SW480 (cell line): ENCODE results near the gene TPCN1.

Experiments
- DNase-seq: peaks from one replicate; pipeline ENCODE4 v3.0.0-alpha.2; 2016; ENCODE audit warnings: low spot score

TPCN1 gene

DNA sequence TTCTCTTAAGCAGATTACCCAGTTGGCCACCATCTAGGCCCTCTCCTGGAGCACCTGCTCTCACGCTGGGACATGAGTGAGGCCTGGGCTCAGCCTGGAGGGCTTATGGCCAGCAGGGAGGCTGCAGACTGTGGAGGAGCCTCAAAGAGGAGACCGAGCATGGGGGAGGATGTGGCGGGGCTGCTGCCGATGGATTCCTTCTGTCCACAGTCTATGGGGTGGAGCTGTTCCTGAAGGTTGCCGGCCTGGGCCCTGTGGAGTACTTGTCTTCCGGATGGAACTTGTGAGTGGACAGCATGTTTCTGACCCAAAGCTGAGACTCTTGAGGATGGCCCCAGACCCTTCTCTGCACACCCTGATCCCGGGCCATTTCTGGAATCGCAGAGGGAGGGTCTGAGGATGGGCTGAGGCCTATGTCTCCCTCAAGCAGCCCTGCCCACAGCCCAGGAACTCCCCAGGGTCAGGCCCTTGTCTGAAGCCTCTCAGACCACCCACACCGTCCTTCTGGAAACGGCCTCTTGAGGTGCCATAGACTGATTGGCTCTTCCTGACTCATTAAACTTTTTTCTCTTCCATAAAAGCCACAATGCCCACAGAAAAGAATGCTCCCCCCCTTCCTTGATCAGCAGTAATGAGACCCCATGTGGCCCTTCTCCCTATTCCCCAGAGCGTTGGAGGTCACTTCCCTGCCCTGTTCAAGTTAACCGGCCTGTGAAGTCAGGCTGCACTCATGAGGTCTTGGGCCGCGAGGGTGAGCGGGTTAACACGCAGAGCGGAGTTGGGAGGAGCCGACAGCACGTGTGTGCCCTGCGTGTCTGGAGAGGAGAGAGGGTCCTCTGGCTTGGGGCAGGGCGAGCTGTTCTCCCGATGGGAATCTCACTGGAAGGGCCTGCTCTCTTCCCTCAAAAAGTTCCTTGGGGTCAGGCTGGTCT lies 64.7 kb downstream of the TPCN1 start:
- DNase-seq = no peak

DNA sequence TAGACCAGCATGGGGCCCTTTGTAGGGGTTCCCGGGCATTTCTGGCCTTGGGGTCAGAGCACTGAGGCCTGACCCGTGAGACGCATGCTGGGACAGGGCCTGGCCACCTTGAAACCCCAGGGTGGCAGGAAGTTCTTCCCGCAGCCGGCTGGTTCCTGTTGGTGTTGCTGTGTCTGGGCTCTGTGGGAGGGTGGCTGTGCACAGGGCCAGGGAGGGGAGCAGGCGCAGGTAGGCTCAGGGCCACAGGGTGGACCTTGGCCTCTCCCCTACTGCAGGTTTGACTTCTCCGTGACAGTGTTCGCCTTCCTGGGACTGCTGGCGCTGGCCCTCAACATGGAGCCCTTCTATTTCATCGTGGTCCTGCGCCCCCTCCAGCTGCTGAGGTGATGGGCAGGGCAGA lies 65.4 kb downstream of the TPCN1 start:
- DNase-seq = no peak

DNA sequence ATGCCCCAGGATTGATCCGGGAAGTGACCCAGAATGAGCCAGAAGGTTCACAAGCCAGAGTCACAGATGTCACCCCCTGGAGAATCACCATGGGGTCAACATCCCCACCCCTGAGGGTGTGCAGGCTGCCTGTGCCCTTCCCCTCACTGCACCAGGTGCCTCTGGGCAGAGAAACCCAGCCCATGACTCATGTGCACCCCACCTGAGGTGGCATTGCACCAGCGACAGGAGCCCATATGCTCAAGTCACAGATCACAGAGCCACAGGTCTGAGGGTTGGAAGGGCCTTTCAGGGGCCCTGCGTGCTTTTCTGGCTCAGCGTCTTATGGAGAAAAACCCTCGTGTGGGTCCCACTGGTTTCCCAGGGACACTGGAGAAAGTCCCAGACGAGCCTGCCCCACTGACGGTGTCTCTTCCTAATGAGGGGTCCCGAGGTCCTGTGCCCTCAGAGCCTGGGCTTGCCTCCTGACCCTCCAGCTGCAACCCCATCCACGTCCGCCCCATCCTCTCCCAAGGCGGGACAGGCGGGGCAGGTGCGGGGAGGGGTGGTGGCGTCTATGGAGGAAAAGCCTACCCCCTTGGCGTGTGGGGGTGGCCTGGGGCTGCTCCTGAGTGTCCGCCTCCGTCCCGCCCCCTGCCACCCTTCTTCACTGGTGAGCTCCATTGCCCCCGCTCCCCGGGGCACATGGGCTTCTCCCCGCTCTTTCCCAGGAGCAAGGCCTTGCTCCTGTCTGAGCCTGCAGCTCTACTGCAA lies 66.1 kb downstream of the TPCN1 start:
- no peak for DNase-seq

DNA sequence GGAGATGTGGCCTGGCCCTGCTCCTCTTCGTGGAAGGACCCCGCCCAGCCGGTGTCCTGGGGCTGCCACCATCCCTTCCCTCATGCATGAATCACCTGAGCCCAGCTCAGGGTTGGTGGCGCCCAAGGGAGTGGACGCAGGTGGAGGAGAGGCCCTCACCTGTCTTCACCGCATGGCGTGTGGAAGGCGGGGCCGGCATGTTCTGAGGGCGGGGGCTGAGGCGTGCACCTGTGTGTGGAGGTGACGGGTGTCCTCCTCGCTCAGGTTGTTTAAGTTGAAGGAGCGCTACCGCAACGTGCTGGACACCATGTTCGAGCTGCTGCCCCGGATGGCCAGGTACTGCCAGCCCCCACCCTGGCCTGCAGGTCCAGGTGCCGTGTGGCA lies 66.6 kb downstream of the TPCN1 start:
- DNase-seq = peak; percentile 16

DNA sequence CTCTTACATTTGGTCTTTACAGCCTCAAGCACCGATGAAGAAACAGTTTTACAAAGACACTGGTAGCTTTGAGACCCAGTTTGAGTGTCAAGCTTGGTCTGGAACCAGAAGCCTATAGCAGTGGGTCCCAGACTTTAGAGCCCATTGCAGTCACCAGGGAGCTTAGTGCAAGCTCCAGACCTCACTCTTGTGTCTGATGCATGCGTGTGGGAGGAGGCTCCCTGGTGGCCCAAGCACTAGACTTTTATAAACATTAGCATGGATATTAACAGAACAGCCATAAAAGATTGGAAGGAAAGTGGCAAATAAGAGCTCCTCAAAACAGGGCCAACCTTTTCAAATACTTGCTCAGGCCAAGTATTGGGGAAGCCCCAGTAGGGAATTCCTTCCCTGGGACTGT lies 68.1 kb downstream of the TPCN1 start:
- DNase-seq = no peak

DNA sequence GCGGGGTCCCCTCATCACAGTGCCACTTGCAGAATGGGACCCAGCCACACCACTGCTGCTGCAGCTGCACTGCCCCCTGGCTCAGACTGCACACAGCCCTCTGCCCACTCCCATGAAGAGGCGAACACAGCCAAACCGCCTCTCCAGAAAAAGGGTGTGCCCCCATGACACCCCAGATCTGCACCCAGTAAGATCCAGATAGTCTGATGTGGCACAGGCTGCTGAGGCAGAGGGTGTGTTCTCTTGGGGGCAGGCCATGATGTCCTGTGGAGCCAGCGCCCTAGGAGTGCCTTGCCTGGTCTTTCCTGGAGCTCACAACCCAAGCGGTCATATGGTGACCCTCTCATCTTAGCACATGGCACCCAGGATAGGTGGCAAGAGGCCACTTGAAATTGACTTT lies 69.2 kb downstream of the TPCN1 start:
- no peak for DNase-seq

DNA sequence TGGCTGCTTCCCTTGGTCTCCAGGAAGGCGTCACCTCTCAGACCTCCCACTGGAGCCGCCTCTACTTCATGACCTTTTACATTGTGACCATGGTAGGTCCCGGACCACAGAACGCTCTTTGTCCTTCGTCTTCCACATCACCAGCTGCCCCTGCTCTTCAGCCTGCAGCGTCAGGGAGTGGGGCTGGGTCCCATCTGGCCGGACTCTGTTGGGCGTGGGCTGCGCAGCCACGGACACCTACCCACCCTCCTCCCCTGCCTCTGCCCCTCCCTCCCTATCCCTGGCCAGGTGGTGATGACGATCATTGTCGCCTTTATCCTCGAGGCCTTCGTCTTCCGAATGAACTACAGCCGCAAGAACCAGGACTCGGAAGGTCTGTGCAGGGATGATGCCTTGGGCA lies 70.3 kb downstream of the TPCN1 start:
- no peak for DNase-seq

DNA sequence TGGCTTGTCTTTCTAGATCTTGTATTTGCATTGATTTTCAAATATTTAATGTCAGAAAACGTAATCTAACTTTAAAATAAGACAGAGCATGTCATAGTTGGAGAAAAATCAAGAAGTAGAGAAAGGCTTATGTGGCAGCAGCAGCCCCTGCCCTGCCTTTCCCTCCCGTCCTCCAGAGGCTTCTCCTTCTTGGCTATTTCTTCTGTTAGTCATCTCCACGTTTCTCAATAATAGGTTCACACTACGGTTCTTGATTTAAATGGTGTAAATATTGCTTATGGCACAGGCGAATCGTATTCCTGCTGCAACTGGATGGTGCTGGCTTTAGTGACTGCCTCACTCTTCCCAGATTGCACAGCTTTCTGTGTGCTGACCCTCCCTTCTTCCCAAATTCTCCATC lies 70.8 kb downstream of the TPCN1 start:
- no peak for DNase-seq

DNA sequence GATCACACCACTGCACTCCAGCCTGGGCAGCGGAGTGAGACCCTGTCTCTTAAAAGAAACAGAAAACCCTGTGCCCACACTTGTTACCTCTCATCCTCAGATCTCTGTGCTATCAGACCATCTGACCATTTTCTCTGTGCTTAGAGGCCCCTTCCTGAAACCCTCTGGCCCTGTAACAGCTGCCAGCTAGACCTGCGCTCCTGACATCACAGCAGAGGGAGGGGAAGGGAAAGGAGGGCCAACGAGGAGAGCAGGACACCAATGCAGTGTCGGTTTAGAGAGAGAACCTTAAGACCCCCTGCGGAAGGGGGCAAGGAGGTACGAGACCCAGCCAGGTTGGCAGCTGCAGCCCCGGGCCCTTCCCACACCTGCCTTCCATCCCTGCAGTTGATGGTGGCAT lies 71.3 kb downstream of the TPCN1 start:
- DNase-seq = no peak

DNA sequence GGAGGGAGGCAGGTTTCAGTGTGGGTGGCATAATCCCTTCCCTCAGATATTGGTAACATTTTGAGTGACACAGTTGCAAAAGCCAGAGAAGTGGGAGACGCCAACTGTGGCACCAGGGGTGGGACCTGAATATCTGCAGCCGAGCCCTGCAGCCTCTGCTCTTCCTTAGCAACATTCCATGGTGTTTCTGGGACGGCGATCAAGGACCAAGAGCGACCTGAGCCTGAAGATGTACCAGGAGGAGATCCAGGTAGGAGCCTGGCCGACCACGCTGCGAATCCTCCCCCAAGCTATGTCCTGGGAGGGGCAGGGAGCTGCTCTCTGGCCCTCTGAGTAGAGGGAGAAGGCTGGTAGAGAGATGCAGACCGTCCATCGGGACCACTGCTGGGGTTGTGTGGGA lies 71.8 kb downstream of the TPCN1 start:
- DNase-seq = no peak

DNA sequence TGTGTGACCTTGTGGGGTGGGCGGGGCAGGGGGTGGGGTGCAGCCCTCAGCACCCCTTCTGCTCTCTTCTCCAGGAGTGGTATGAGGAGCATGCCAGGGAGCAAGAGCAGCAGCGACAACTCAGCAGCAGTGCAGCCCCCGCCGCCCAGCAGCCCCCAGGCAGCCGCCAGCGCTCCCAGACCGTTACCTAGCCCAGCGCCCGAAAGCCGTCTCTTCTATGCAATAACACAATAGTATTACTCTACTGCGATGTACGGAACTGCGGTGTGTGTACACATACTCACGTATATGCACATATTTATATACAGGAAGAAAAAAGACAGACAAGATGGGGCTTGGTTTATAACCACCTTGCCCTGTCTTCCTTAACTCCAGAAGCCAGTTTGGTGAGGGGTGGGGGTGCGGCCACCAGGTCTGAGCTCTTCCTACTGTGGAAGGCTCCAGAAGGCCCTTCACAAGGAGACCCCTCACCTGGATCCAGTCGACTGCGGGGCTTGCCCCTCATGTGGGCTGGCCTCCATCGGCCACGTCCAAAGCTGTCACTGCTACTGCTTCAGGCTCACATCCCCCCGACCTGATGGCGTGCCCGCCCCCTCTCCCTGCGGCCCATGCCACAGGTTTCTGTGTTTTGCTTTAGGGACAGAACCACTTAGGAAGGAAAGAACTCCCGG lies 74.8 kb downstream of the TPCN1 start:
- DNase-seq = no peak

DNA sequence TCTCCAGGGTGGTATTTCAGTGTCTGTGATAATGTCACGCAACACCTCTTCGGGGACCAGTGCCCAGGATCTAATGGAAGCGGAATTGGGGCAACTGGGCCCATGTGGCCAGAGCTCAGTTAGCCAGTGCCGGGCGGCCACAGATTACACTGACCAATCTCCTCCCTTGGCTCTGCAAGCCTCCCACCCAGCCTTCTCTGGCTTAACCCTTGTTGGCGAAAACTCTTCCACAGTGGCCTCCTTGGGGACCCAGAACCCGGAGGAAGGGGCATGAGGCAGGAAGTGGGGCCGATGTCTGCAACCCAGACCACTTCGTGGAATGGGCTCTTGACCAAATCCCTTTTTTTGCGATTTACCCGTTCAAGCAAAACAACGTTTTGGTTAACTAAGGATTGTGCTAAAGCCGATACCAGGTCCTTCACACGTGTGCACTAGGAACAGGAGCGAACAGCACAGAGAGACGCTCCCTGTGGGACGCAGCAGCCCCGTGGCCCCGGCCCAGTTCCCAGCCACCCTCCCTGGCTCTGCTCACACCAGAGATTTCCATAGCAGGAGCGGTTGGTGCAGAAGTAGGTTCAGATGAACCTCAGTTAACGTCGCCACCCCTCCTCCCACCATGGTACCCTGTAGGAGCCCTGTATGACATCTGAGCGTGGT lies 75.4 kb downstream of the TPCN1 start:
- no peak for DNase-seq

DNA sequence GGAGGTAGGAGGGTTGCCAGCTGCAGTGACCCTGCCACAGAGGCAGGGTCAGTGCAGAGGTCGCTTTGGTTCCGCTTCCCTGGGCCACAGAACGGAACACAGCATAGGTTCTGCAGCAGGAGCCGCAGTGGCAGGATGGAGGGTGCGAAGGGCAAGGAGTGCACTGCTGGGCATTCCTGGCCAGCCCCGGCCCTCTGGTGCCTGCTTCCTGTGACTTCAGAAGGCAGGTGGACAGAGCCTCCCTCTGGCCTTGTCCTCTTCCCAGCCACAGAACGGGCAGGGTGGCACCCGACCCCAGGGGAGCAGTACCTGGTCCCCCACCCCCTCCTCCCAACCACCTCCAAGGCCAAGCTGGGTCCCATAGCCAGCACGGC lies 75.9 kb downstream of the TPCN1 start:
- no peak for DNase-seq

DNA sequence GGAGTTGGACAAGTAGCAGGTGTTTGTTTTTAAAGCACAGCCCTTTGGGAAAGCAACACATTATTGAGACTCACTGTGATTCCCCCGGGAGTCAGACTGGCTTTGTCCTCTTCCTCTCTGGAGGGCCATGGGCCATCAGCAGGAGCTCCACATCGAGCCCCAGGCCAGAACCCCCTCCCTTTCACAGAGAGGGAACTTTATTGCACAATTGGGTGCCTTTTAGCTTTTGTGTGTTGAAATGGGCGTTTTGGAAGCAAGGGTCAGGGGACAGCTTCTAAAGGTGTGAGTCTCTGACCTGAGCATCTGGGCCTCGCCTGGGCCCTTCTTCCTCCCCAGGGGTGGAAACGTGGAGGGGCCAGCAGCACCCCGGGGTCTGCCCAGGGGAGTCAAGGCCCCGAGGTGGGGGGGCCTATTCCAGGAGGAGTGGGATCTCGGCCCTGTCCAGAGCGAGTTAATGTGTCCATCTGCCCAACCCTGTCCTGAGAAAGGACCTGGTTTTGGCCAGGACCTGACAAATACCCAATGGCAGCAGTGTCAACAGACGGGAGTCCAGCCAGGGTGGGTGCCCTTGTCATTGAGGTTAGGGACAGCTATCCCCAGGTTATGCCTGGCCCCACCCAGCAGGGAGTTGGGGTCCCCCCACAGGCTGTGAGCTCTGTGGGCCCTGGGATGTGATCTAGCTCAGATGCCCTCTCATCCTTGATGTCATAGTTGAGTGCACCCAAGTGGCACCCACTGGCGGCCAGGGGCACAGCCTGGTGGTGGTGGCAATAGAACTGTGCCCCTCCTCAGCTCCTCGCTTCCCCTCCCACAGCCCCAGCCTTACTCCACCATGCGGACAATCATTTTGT lies 76.6 kb downstream of the TPCN1 start:
- DNase-seq = no peak

DNA sequence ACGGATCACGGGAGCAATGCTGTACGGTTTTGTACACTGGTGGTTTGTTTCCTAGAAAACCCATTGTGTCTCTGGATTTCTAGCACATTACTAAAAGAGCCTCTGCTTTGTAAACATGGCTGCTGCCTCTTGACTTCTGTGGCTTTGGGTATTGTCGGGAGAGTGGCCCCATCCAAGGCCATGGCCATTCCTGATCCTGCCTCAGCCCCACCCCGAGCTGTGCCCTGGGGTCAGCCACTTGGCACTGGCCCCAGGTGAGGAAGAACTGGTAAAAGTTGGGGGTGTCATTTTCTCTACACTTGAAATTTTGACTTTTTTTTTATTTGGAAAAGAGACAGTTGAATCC lies 77.2 kb downstream of the TPCN1 start:
- no peak for DNase-seq

DNA sequence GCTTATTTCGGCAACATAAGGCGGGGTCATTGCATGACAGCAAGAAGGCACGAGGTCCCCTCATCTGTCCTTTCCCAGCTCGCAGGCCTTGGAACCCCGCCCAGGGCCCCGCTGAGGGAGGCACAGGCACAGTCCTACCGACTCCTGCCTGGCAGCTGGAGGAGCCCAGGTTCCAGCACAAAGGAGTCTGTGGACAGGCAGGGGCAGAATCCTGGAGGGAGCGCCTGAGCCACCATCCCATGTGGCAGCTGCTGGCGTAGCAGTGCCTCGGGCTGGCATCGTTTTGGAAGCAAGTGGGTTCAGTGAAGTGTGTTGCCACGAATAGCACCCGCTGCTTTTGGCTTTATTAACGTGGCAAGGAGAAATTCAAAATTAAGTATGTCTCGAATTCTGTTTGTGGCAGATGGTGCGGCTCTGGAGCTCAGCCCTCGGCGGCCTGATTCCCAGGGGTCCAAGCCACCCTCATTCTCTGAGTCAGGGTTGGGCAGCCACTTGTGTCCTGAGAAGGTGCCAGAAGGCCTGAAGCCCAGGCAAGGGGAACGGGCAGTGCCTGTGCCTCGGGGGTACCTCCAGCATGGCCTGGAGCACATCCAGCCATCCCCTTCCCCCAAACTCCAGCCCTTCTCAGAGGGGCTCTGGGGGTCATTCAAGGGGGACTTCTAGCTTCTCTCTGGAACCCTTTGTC lies 77.7 kb downstream of the TPCN1 start:
- DNase-seq = no peak

DNA sequence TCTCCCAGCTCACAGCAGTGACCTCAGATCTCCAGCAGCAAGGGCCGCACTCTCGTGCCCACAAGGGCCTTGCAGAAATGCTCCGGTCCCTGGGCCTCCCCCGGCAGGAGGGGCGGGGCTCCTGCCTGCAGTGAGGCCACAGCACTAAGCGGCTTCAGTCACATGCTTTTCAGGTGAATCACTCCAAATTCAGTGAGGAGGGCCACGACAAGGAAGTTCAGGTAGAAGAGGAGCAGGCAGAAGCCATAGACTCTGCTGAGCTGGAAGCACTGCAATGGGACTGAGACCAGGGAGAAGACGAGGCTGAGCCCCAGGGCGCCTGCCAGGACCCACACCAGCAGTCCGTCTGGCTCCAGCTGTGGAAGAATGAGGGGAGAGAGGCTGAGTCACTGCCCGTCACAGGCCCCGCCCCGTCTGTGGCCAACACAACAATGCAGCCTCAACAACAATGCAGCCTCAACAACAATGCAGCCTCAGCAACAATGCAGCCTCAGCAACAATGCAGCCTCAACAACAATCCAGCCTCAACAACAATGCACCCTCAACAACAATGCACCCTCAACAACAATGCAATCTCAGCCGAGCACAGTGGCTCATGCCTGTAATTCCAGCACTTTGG lies 78.5 kb downstream of the TPCN1 start:
- peak; percentile 91 for DNase-seq

DNA sequence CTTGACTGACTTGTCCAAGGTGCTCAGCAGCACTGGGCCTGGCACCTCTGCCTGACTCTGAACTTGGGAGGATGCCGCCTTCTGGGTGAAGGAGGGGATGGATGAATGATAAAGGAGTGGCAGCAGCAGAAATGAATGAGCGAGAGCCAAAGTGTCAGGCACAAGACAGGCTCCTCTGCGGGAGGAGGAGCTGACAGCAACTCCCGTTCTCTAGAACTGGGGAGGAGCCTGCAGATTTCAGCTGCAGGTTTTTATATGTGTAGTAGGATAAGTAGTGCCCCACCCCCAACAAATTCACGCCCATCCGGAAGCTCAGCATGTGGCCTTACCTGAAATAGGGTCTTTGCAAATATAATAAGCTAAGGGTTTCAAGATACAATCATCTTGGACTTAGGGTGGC lies 80.5 kb downstream of the TPCN1 start:
- DNase-seq = no peak

DNA sequence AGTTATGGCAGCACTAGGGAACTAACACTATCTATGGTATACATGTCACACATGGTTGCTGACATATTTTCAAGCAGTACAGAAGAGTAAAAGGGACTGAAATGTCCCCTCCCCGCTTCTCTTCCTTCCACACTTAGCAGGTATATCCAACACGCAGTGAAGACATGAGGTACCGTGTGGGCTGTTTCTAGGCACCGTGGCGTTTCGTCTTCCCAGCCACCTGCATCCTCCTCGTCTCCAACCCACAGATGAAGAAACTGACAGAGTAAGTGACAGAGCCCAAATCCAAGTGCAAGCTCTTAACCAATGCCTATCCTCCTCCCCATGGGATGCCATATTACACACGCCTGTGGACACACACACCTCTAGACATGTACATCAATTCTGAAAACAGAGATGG lies 81.2 kb downstream of the TPCN1 start:
- DNase-seq = no peak

DNA sequence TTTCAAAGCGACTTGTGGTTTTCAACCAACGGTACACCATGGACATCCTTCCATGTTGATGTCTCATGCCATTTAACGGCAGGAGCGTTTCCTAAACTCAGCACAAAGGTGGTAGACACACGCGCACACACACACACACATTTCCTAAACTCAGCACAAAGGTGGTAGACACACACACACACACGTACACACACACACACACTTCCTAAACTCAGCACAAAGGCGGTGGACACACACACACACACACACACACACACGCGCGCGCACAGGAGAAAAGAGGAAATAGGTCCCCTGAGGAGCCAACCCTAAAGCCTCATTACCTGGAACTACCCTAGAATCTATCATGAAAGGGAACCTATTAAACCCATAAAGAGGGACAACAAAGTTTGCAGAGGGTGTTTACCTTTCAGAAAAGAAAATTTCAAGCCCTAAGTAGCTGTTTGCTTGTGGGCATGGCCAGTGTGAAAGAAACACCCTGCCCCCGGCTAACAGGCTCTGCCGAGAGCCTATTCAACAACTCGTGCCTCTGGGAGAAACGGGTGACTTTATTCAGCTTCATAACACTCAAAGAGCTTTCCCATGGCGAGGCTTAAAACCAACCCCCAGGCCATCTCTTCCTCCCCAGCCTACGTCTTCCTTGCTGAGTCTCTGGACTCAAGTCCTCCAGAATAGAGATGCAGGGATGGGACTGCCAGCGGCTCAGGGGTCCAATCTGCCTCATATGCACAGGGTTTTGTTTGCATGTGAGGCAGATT lies 81.8 kb downstream of the TPCN1 start:
- no peak for DNase-seq
